Astrocyte of the cerebellum (primary cell): ENCODE results near the gene C2orf92.
"Not testable (repeated sequence)": the region's sequence is repeated elsewhere in the genome, so short reads cannot be mapped to it uniquely, and the experiment has no call there.

Experiments
- DNase-seq: peaks from one replicate; pipeline ENCODE4 v3.0.0-alpha.2; 2011; ENCODE audit warnings: low read depth
- H3K4me3 ChIP-seq: 2 replicates; pipeline ENCODE4 v1.5.1; 2011; ENCODE audit warnings: mild to moderate bottlenecking, low read depth, low read length, moderate library complexity
- in situ Hi-C: cut with HindIII; loops from 2 replicates; pipeline ENCODE4 v1.10.0; 2017; ENCODE audit warnings: low sequenced_read_pairs
- TF ChIP-seq, protein P1 (sequence below): IDR thresholded peaks from 2 replicates; pipeline ENCODE4 v1.5.1; 2012; ENCODE audit warnings: low read length, low read depth, moderate library complexity, mild to moderate bottlenecking; ENCODE audit errors: missing control alignments

Gene C2orf92

DNA sequence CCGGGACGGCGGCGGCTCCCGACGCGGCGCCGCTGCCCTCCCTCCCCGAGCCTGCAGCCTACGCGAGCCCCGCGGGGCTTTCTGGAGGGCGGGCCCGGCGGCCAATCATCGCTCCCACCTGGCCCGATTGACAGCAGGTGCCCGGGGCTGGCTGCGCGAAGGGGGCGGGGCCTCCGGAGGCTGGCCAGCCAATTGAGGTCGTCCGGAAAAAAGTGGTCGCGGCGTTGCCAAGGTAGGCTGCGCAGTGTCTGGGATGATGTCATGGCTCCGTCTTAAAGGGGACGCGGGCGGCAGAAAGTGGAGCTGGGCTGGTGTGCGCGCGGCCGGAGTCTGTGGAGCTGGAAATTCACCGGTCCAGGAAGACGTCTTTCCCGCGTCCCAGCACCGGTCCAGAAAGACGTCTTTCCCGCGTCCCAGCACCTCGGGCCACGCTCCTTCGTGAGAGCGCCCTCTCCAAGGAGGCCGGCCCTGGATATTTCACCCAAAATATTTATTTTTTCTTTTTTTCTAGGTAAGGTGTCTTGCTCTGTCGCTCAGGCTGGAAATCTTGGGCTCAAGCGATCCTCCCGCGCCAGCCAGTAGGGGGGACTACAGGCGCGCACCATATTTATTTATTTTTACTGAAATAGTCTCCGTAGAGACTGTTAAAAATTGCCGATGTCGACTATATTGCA, 5.4 kb upstream of the C2orf92 start, which contains the start of gene ACTR1B:
Gene ACTR1B (minus strand): TSS at position 83 of the 674 bp plus-strand sequence. CDS start 154 bp downstream, outside the sequence.
- peak within 1 kb of the TSS; percentile 70 for H3K4me3 ChIP-seq
- in situ Hi-C loops: no loop called here
- peak; percentile 96 for DNase-seq
- TF ChIP-seq, protein P1, sequence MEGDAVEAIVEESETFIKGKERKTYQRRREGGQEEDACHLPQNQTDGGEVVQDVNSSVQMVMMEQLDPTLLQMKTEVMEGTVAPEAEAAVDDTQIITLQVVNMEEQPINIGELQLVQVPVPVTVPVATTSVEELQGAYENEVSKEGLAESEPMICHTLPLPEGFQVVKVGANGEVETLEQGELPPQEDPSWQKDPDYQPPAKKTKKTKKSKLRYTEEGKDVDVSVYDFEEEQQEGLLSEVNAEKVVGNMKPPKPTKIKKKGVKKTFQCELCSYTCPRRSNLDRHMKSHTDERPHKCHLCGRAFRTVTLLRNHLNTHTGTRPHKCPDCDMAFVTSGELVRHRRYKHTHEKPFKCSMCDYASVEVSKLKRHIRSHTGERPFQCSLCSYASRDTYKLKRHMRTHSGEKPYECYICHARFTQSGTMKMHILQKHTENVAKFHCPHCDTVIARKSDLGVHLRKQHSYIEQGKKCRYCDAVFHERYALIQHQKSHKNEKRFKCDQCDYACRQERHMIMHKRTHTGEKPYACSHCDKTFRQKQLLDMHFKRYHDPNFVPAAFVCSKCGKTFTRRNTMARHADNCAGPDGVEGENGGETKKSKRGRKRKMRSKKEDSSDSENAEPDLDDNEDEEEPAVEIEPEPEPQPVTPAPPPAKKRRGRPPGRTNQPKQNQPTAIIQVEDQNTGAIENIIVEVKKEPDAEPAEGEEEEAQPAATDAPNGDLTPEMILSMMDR: peak; percentile 72

DNA sequence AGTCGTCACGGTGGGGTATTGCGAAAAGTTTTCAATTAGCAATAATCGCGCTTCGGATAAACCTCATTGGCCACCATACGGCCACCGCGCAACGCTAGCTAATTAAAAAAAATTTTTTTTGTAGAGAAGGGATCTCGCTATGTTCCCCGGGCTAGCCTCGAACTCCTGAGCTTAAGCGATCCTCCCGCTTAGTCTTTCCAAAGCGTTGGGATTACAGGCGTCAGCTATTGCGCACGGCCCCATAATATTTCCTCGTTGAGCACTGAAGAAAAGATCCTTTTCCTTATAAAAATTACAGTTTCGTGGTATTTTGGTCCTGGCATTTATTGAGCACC, 4.9 kb upstream of the C2orf92 start:
- TF ChIP-seq, protein P1: no peak
- in situ Hi-C loops: no loop called here
- DNase-seq: no peak
- peak overlapping the region; percentile 70 for H3K4me3 ChIP-seq

DNA sequence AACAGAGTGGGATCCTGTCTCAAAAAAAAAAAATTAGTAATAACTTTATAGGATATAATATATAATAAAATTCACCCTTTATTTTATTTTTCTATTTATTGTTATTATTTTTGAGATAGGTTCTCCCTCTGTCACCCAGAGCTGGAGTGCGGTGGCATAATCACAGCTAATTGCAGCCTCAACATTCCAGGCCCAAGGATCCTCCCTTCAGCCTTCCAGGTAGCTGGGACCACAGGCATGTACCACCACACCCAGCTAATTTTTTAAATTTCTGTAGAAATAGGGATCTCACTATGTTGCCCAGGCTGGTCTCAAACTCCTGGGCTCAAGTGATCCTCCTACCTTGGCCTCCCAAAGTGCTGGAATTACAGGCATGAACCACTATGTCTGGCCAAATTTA, 958 bp downstream of the C2orf92 start:
- no peak for DNase-seq
- TF ChIP-seq, protein P1: no peak
- H3K4me3 ChIP-seq: no peak overlapping the region
- in situ Hi-C loops: no loop called here

DNA sequence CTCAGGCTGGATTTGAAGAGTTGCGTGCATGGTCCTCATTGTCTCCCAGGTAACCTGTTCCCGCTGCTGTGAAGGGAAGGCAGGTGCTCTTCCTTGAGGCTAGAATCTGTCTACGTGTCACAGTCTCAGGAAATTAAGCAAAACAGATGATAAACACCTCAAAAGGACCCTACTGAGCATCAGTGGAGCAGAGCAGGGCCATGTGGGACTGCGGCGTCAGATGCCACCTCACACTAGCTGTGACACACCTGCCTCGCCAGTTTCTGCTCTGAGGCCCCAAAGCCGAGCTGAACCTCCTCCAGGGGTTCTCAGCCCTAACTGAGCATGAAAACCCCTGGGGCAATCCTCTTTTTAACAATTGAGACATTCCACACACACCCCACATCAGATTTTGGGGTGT, 2.0 kb downstream of the C2orf92 start:
- in situ Hi-C loops: no loop called here
- TF ChIP-seq, protein P1: no peak
- no peak overlapping the region for H3K4me3 ChIP-seq
- no peak for DNase-seq

DNA sequence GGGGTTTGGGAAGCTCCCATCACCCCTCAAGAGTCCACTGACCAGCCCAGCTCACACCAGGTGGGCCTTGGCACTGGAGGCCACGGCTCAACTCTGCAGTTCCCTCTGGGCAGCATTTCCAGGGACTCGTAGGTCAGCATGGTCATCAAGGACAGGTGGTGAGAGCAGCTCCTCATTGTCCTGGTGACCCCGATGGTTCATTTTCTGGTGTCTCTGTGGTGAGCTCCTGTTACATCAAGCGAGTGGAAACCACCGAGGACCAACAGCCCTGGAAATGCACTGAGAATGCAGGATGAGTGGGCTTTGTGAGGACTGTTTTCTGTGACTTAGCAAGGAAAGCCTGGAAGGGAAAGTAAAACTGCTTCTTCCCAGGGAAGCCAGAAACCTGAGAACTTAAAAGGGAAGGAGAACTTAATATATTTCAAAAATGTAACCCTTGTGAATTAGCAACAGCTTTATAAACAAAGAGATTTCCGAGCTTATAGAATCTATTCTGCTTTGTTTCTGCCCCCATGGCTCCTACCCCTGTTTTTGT, 3.2 kb downstream of the C2orf92 start:
- H3K4me3 ChIP-seq, DNase-seq, in situ Hi-C loops: not testable (repeated sequence)

DNA sequence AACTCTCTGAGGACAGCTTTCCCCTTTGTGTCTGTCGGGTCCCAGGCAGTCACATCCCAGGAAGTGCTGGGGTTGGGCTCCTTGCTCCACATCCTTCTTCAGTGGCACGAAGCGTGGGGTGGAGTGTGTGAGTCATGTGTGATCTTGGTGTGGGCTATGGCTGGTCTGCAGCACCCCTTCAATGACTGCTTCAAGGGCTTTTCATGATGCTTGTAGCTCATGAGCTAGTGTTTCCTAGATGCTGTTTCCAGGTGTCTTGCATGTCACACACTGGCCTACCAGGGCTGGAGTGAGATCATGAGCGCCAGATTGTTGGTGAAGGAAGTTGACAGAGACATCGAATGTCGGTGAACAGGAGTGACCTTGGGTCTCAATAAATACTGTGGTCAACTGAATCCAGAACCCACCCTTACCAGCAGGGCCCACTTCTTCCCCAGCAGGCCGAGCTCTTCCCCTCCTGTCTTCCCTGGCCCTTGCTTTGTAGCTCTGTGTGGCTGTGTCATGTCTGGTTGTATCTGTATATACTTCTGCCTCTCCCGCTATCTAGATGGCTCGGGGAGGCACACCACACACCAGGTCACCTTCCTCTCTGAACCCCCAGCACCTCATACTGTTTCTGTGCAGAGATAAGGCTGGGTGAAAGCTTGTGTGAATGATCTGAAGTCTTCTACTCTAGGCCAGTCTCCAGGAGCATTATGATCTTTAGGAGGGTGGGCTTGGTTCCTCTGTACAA, 3.8 kb downstream of the C2orf92 start:
- TF ChIP-seq, protein P1: no peak
- H3K4me3 ChIP-seq: no peak overlapping the region
- no peak for DNase-seq
- in situ Hi-C loops: no loop called here

DNA sequence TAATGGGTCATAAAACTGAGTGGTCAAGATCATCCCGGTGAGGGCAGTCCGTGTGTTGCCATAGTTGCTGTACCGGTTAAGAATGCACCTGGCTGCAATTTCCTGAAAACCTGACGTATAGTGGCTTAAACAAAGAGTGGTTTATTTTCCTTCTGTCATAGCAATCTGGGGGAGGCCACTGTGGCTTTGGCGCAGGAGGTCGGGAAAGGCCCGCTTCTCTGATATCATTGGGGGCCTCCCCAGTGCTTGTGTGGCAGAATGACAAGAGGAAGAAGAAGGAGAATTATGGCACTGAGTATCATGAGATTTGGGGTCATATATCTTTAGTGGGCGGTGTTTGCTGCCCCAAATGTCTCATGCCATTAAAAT, 4.4 kb downstream of the C2orf92 start:
- TF ChIP-seq, protein P1: no peak
- no peak for DNase-seq
- H3K4me3 ChIP-seq: no peak overlapping the region
- in situ Hi-C loops: no loop called here
